ENCODE results near the gene TMEM37. TPM values are rescaled to one million over a fixed set of nuclear protein-coding genes. Genes with fewer than 3 reads are reported as not detected.

The TMEM37 gene
- total RNA-seq, 1 experiment from 2014 or later, result 2.3 TPM

- ChIA-PET POLR2A (no interaction called here), RAD21 (ENCODE audit: low non-redundant PET in 1 of 2, low total read pairs in 2 of 2, uncharacterized antibody in 2 of 2, unreplicated experiment in 2 of 2) (no interaction called here), CTCF (no interaction called here)
- TF ChIP-seq CTCF (IDR thresholded peaks at IDR 0.05 in 2 of 3, conservative IDR thresholded peaks at IDR 0.05 in 1 of 3; ENCODE audit: borderline replicate concordance in 1 of 3, insufficient read depth in 1 of 3, low read depth in 2 of 3, low read length in 2 of 3) (no peak), POLR2AphosphoS5 (IDR thresholded peaks at IDR 0.05; ENCODE audit: low read depth, low read length) (no peak), EGR1 (IDR thresholded peaks at IDR 0.05; ENCODE audit: low read depth) (no peak), ZNF274 (IDR thresholded peaks at IDR 0.05; ENCODE audit: low read depth, low read length) (no peak), EZH2phosphoT487 (IDR thresholded peaks at IDR 0.05; ENCODE audit: borderline replicate concordance) (no peak), MAX (IDR thresholded peaks at IDR 0.05) (no peak), EZH2 (IDR thresholded peaks at IDR 0.05) (no peak), FOSL1 (IDR thresholded peaks at IDR 0.05; ENCODE audit: low read depth) (no peak), YY1 (IDR thresholded peaks at IDR 0.05; ENCODE audit: extremely low read depth, insufficient replicate concordance, low read depth, low read length) (no peak), TCF7L2 (IDR thresholded peaks at IDR 0.05; ENCODE audit: borderline replicate concordance, extremely low read depth, insufficient read depth, insufficient read length) (no peak), POLR2A (IDR thresholded peaks at IDR 0.05; ENCODE audit: borderline replicate concordance, extremely low read depth, insufficient read depth, insufficient read length) (no peak), ATF3 (IDR thresholded peaks at IDR 0.05) (no peak), CEBPB (IDR thresholded peaks at IDR 0.05; ENCODE audit: low read depth) (no peak), REST (IDR thresholded peaks at IDR 0.05; ENCODE audit: low read depth) (no peak), ZBTB33 (IDR thresholded peaks at IDR 0.05; ENCODE audit: extremely low read depth, insufficient replicate concordance, low read length) (no peak), ZFX (IDR thresholded peaks at IDR 0.05) (no peak), SIN3A (IDR thresholded peaks at IDR 0.05; ENCODE audit: low read depth) (no peak), JUND (IDR thresholded peaks at IDR 0.05) (no peak), SRF (IDR thresholded peaks at IDR 0.05; ENCODE audit: low read depth) (no peak)
- no peak overlapping the region for H3K9ac ChIP-seq (ENCODE audit: low read length)
- intact Hi-C loops (cut with micrococcal nuclease), result no loop called here
- ATAC-seq (no peak), DNase-seq (ENCODE audit: low read depth, low spot score) (no peak)
- H4K20me1 ChIP-seq (ENCODE audit: insufficient read depth), result no peaks in the 10 kb centered on the region
- H3K4me2 ChIP-seq (ENCODE audit: low read length), result no peak overlapping the region
- no peaks in the 10 kb centered on the region for H3K36me3 ChIP-seq (ENCODE audit: control insufficient read depth in 1 of 2, insufficient read depth in 2 of 2, low read length in 2 of 2)
- peaks cover 4 to 5% of the 10 kb centered on the region in 2 experiments; a peak in 2 of 4 replicates for H3K4me1 ChIP-seq (ENCODE audit: control insufficient read depth in 1 of 2, insufficient read depth in 2 of 2, low read length in 2 of 2)
- no peaks in the 10 kb centered on the region for H3K9me2 ChIP-seq (ENCODE audit: insufficient read depth)
- no peaks in the 10 kb centered on the region for H3K79me2 ChIP-seq (ENCODE audit: insufficient read depth, low read length)
- no peak overlapping the region for H2AFZ ChIP-seq (ENCODE audit: low read depth, low read length, poor library complexity, severe bottlenecking)
- no peaks in the 10 kb centered on the region for H3K9me3 ChIP-seq (ENCODE audit: control insufficient read depth in 1 of 2, insufficient read depth in 1 of 2, low read depth in 1 of 2, low read length in 2 of 2)
- no peaks in the 10 kb centered on the region for H3K27me3 ChIP-seq (ENCODE audit: insufficient read depth, low read length)
- H3K4me3 ChIP-seq (replicated peaks in 1 of 2; ENCODE audit: low read depth in 1 of 2, low read length in 2 of 2), result no peak overlapping the region
- no peak overlapping the region for H3K27ac ChIP-seq (ENCODE audit: low read depth, low read length)
- BruUV-seq (replicated peaks), result no TSS peak
Measured at GRCh38 chr2:119436993-119437772, 5.5 kb downstream of the TMEM37 start.

Data from HCT116 (cell line).